Measurements from ENCODE around the gene BHLHE23. TPM values are rescaled to one million over a fixed set of nuclear protein-coding genes. Genes with fewer than 3 reads are reported as not detected.

BHLHE23 gene
- total and polyA plus RNA-seq, 3 experiments from 2014 or later = not detected

GRCh38 chr20:62957136-62958117 lies 49.3 kb downstream of the BHLHE23 start:
- POLR2A ChIA-PET = no interaction called here
- Histone ChIP-seq H3K4me1 (ENCODE audit: insufficient read depth, low read length) (peaks cover 25% of the 10 kb centered on the region), H3K9me3 (ENCODE audit: low read length) (no peaks in the 10 kb centered on the region), H3K27me3 (ENCODE audit: insufficient read depth, low read length, poor library complexity, severe bottlenecking) (no peaks in the 10 kb centered on the region), H3K27ac (ENCODE audit: low read depth, low read length) (no peak overlapping the region), H3K4me3 (ENCODE audit: low read length) (no peak overlapping the region), H3K36me3 (ENCODE audit: insufficient read depth, low read length) (no peaks in the 10 kb centered on the region)
- CTCF ChIA-PET = interaction anchor here (0.9 to 1.4 kb wide), 3 partner anchors 15 to 42 kb away, joined by 3 to 4 read pairs (median 3); no protein-coding TSS in a partner anchor
- Mint-ChIP-seq H3K9me3 (no peaks in the 10 kb centered on the region), H3K36me3 (no peaks in the 10 kb centered on the region), H3K4me3 (no peak overlapping the region), H3K27me3 (no peaks in the 10 kb centered on the region), H3K4me1 (peaks cover 18 to 27% (median 19%) of the 10 kb centered on the region in 3 donors), H3K27ac (peak overlapping the region in 3 of 8 donors; percentile 26 to 82 (median 51))
- no peak for DNase-seq

DNA sequence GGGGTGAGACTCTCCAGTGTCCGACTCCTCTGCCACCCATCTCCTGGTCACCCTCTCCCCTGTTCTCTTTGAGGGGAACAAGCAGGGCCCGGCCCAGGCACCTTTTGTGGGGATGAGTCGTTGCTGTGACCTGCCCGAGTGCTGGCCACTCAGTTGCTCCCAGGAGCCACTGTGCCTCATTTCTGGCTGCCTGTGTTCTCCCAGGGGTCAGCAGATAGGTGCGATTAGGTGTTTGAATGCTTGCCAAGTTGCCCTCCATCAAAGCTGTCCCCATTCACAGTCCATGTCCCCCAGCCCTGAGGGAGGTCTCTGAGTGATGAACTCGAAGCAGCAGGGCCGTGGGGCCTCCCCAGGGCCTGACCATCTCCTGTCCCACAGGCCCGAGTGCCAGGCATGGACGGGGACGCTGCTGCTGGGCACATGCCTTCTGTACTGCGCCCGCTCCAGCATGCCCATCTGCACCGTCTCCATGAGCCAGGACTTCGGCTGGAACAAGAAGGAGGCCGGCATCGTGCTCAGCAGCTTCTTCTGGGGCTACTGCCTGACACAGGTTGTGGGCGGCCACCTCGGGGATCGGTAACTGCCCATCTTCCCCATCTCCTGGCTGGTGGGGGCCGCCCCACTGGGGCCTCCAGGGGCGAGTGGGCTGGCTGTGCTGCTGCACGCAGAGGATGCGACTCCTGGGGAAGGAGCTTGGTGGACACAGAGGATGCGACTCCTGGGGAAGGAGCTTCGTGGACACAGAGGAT lies 50.2 kb downstream of the BHLHE23 start:
- H3K4me1 Mint-ChIP-seq = peaks cover 22 to 33% (median 24%) of the 10 kb centered on the region in 3 donors
- H3K4me1 ChIP-seq (ENCODE audit: insufficient read depth, low read length) = peaks cover 33% of the 10 kb centered on the region
- no peaks in the 10 kb centered on the region for H3K27me3 ChIP-seq (ENCODE audit: insufficient read depth, low read length, poor library complexity, severe bottlenecking)
- ChIA-PET CTCF (interaction anchor here (0.9 to 1.4 kb wide), 2 partner anchors 16 to 41 kb away, joined by 3 to 4 read pairs; no protein-coding TSS in a partner anchor), POLR2A (no interaction called here)
- H3K27ac ChIP-seq (ENCODE audit: low read depth, low read length) = no peak overlapping the region
- no peaks in the 10 kb centered on the region for H3K27me3 Mint-ChIP-seq
- no peaks in the 10 kb centered on the region for H3K36me3 Mint-ChIP-seq
- H3K9me3 Mint-ChIP-seq = no peaks in the 10 kb centered on the region
- H3K4me3 ChIP-seq (ENCODE audit: low read length) = no peak overlapping the region
- no peak overlapping the region for H3K4me3 Mint-ChIP-seq
- H3K27ac Mint-ChIP-seq = peak overlapping the region in 1 of 8 donors; percentile 21
- no peaks in the 10 kb centered on the region for H3K36me3 ChIP-seq (ENCODE audit: insufficient read depth, low read length)
- peak in 1 of 5 donors; percentile 37 for DNase-seq
- no peaks in the 10 kb centered on the region for H3K9me3 ChIP-seq (ENCODE audit: low read length)

Other genes with a start within 250 kb of the BHLHE23 start
- gene MRGBP, start 210.5 kb downstream of the BHLHE23 start, total RNA-seq = 10 to 100 TPM; 14.8 TPM
- gene MRGBP, start 210.5 kb downstream of the BHLHE23 start, polyA plus RNA-seq = 10.7 TPM
- gene OGFR, start 202.1 kb downstream of the BHLHE23 start, total RNA-seq = 10 to 100 TPM; 45.7 to 47.9 TPM
- gene OGFR, start 202.1 kb downstream of the BHLHE23 start, polyA plus RNA-seq = 64.2 TPM
- gene COL9A3, start 189.9 kb downstream of the BHLHE23 start, total RNA-seq = not detected
- not detected for gene COL9A3, start 189.9 kb downstream of the BHLHE23 start, polyA plus RNA-seq
- gene TCFL5, start 145.1 kb downstream of the BHLHE23 start, total RNA-seq = 1 to 10 TPM; 4.6 to 6.2 TPM
- 1.4 TPM for gene TCFL5, start 145.1 kb downstream of the BHLHE23 start, polyA plus RNA-seq
- gene DIDO1, start 80.5 kb downstream of the BHLHE23 start, total RNA-seq = 10 to 100 TPM; 55.3 to 57.3 TPM
- 39.0 TPM for gene DIDO1, start 80.5 kb downstream of the BHLHE23 start, polyA plus RNA-seq
- 10 to 100 TPM; 44.9 to 45.5 TPM for gene GID8, start 68.8 kb downstream of the BHLHE23 start, total RNA-seq
- gene GID8, start 68.8 kb downstream of the BHLHE23 start, polyA plus RNA-seq = 19.0 TPM
- gene SLC17A9, start 54.3 kb downstream of the BHLHE23 start, total RNA-seq = 10 to 100 TPM; 26.4 to 26.8 TPM
- 1.0 TPM for gene SLC17A9, start 54.3 kb downstream of the BHLHE23 start, polyA plus RNA-seq
- gene YTHDF1, start 209.2 kb upstream of the BHLHE23 start, total RNA-seq = 10 to 100 TPM; 47.0 to 47.5 TPM
- 43.1 TPM for gene YTHDF1, start 209.2 kb upstream of the BHLHE23 start, polyA plus RNA-seq
- gene BIRC7, start 228.9 kb upstream of the BHLHE23 start, total RNA-seq = not detected
- gene BIRC7, start 228.9 kb upstream of the BHLHE23 start, polyA plus RNA-seq = not detected
- not detected for gene NKAIN4, start 247.5 kb upstream of the BHLHE23 start, total RNA-seq
- gene NKAIN4, start 247.5 kb upstream of the BHLHE23 start, polyA plus RNA-seq = not detected